Activated CD4-positive, alpha-beta T cell treated with anti-CD3 and anti-CD28 coated beads for 48 hours (primary cell): ENCODE data around the gene CPZ.
"Not testable (repeated sequence)": the region's sequence is repeated elsewhere in the genome, so short reads cannot be mapped to it uniquely, and the experiment has no call there.

Source experiments
- DNase-seq: peaks from one replicate; pipeline ENCODE4 v3.0.0-alpha.2; 2020

The CPZ gene

DNA sequence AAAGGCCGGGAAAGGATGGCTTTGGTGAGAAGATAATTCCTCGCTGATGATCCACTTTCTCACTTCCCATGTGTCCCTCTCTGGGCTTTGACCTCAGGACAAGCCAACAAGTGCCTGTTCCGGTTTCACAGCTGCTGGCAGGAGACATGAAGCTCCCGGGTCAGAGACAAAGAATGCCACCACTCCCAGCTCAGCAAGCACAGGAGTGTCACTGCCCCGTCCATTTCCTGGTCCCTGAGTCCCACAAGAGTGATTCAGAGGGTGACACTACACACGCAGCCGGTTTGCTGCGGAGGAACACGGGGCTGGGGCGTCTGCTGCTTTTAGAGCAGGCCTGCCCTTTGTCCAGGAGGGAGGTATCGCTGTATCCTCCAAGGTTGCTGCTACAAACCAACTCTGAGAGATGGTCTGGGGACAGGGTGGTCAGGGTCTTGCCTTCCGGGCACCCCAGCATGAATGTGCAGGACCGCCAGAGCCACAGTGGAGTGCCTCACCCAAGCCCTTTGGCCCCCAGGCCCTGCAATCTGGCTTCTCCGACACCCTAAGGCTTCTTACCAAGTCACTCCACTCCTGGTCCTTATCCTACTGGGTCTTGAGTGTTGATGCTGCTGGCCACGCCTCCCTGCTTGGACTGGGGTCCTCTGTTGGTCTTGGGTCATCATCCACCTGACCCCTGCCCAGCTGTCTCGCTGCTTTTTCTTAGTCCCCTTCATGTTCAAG is 49.5 kb downstream of the CPZ start:
- no peak for DNase-seq

DNA sequence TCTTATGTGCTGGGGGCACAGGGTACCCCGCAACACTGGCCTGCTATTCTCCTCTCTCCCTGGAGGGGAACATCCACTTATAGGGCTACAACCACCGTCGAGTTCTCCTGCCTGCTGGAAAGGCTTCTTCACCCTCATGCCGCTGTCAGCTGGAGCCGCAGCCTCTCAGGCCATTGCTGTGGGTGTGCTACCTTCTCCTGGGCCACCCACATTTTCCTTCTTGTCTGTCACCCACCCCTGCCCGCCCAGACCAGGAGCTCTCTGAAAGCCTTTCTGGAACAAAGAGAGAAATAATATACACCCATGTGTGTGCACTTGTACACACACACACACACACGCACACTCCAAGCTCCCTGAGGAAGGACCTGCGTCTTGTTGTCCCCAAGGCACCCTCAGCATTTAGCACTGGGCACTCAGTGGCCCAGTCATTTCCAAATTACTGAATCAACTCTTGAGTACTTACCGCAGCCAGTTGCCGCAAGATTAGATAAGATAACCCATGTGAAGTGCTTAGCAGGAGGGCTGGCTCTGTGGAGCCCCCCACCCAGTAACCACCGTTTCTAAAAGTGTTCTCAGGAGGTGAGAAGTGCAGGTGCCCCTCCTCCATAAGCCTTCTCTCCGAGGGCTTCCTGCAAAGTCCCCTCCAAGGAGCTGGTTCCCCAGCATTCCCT is 50.2 kb downstream of the CPZ start:
- DNase-seq: no peak

- DNase-seq: no peak
Measured at GRCh38 chr4:8643441-8643840, 50.9 kb downstream of the CPZ start.

DNA sequence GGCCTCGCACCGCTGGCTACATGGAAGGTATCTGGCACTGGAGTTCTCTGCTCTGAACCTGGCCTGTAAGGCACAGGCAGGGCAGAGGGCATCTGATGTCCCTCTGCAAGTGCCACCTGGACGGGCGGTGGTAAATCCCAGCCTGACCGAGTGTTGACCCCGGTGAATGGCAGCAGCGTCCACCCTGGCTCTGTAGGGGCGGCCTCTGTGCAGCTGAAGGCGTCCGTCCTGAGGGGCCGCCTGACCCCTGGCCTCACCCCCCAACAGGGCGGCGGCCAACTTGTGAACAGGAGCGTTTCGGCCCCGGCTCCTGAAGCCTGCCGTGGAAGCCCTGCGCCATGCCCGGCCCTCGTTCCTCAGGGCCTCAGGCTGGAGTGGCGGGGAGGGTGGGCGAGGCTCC is 51.4 kb downstream of the CPZ start:
- DNase-seq: no peak

- DNase-seq: no peak
Measured at GRCh38 chr4:8644461-8644891, 51.9 kb downstream of the CPZ start.

DNA sequence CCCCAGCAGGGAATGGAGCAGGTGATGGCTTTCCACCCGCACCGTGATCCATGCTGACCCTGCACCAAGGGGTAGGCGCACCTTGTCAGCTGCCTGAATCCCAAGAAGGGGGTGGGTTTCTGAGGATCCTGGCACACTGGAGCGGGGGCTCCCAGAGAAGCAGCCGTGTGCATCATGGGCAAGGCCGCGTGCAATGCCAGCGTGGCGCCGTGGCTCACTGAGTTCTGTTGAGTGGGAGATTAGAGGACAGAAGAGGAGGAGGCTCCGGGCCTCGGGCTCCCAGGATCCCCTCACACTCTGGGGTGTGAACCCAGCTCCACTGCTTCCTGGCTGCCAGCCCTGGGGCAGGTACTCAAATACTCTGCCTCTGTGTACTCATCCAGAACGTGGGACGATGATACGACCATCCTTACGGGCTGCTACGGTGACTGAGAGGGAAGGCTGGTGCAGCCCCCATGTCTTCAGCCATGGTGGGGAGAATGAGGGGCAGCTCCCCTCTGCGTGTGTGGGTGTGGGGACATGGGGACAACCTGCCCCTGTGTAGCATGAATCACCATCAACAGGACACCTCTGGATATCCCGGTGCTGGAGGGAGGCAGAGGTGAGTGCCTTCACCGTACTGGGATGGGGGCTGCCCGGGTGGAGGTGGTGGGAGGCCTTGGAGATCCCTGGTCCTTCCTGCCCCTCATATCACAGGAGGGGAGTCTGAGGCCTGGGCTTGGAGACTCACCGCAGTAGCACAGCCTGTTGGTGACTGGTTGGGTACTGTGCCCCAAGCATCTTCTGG is 52.6 kb downstream of the CPZ start:
- no peak for DNase-seq

- no peak for DNase-seq
Measured at GRCh38 chr4:8645753-8646124, 53.2 kb downstream of the CPZ start.

DNA sequence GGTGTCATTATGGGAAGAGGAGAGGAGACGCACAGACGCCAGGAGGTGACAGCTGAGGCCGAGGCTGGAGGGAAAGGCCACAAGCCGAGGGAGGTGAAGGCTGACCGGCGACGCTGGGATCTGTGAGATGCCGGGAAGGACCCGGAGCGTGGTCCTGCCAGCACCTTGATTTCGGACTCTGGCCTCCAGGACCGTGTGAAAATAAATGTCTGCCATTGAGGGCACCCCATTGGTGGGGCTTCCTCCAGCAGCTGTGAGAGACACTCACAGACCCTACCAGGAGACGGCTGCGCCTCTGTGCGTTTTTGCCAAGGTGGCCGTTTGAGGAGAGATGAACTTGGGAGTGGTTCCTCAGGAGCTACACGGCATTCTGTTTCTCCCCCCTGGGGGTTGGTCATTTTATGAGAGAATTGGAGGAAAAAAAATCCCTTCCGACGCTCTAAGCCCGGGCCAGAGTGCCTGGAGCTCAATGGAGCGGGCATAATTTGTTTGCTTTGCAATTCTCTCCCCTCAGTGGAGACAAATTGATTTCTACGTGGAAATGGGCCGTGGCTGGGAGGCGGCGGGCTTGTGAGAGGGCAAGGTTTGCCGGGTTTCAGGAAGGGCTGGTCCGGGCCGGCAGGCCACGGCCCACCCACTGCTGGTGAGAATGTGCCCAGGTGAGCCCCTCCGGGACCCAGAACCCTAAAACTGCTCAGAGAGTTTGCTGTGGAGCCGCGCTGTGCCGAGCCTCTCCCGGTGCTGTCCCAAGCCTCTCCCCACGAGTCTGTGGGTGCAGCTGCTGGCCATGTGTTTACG is 53.9 kb downstream of the CPZ start:
- no peak for DNase-seq

DNA sequence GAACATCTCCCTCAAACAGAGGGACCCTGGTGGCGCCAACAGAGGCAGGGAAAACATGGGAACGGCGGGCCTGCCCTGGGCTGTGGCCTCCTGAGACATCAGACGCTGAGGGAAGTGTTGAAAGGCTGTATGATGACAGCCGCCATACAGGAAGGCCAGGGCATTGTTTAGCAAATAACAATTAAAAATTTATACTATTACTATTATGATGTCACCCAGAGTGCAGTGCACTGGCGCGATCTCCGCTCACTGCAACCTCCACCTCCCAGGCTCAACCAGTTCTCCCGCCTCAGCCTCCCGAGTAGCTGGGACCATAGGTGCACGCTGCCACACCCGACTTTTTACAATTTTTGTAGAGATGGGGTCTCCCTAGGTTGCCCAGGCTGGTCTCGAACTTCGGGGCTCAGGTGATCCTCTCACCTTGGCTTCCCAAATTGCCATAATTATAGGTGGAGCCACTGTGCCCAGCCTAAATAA is 54.6 kb downstream of the CPZ start:
- no peak for DNase-seq

- DNase-seq: no peak
Measured at GRCh38 chr4:8647626-8648025, 55.1 kb downstream of the CPZ start.

DNA sequence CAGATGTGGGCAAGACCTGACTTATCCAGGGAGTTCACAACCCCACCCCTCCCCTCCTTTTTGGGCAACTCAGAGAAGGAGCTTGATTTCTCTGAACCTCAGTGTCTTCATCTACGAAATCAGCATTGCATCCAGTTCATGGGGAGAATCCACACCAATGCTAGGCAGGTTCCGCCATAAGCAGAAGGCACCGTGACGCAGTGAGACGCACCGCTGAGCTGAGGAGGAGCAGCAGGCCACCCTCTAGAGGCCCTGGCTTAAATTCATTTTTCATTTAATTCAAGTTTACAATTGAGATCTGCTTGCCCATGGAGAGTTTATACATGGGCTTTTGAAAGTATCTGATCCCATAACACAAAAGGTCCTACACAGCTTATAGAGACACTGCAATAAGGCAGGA is 55.7 kb downstream of the CPZ start:
- DNase-seq: no peak

DNA sequence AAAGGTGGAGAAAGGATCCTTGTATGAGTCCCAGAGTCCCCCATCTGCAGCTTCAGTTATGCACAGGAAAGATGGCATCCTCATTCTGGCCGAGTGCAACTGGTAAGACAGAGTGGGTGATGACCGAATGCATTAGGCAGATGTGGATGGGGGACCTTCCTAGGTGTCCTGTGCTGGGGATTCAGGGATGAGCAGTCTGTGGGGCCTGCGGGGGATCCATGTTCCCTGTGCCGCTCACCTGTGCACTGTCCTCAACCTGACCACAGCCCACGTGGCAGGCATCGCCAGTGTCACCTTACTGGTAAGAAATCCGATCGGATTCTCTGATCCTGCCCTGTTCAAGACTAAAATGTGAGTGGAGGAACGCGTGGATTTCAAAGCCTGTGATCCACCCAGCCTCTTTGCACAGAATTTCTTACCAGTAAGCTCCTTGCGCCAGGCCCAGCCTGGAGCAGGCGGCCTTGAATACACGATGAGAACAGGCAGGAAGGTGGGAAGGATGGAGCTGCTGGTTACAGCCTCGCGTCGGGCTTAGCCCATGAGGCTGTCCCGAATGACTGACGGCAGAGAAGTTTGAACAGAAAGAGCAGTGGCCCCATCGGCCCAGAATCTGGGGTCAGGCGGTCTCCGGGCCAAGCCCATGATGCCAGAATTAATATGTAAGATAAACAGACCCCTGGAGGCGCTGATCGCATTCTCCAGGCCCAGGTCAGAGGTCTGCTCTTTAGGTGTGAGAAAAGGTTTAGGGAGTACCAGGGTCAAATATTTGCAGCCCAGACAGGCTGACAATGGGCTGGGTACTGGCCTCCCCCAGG is 56.5 kb downstream of the CPZ start:
- DNase-seq: no peak

DNA sequence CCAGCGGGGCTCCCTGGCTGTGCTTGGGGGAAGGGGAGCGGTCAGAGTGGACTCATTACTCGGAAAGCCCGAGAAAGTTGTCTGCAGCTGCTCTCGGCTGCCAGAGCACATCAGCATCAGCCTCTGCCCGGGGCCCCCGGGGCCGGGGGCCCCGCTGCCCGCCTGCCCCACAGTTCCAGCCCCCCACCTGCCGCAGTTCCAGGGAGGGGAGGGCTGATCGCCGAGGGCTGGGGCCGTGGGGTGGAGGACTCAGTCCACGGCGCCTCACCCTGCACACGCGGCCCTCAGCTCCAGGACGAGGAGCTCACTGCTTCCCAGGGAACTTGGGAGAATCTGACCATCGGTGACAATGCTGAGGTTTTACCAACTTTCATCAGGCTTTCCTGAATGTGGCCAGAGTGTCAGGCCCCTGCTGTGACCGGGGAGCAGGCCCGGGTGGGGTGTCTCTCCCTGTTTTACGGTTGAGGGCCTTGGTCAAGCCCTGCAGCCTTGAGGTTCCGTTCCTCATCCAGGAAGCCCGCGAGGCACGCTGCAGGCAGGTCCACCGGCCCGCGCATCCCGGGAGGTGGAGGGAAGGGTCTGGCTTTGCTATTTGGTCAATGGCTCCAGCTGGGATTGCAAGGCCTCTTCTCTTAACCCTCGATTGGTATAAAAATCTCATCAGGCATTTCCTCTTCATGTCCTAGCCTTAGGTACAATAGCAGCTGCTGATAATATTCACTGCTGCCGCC is 57.2 kb downstream of the CPZ start:
- DNase-seq: no peak

GRCh38 chr4:8651661-8652180 is 59.2 kb downstream of the CPZ start:
- no peak for DNase-seq

GRCh38 chr4:8652181-8653078 is 59.9 kb downstream of the CPZ start:
- DNase-seq: no peak

DNA sequence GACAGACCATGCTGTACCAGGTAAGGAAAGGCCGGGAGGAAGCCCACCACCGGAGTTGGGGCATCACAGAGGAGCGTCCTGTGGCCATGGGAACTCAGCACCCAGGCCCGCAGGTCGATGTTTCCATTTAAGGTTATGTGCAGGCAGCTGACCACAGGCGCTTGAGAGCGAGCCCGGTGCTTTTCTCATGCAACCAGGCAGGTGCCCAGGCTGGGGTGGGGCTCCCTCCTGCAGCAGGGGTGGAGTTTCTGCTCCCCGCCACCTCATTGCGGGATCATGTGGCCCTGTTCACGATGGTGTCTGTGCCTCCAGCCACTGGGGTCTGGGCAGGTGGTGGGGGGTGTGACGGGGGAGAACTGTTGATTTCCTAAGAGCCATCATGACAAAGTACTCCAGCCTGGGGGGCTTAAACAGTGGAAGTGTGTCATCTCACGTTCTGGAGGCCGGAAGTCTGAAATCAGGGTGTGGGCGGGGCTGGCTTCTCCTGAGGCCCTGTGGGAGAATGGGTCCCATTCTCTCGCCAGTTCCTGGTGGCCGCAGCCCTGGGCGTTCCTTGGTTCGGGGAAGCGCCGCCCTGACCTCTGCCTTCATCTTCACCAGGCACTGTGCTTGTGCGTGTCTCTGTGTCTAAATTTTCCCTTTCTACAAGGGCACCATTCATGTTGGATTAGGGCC is 60.9 kb downstream of the CPZ start:
- no peak for DNase-seq

DNA sequence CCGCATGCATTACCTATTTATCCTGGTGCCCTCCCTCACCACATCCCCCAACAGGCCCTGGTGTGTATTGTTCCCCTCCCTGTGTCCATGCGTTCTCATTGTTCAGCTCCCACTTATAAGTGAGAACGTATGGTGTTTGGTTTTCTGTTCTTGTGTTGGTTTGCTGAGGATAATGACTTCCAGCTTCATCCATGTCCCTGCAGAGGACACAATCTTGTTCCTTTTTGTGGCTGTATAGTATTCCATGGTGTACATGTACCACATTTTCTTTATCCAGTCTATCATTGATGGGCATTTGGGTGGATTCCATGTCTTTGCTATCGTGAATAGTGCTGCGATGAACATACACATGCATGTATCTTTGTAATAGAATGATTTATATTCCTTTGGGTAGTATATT is 61.6 kb downstream of the CPZ start:
- DNase-seq: not testable (repeated sequence)

- DNase-seq: no peak
Measured at GRCh38 chr4:8655411-8656184, 63.0 kb downstream of the CPZ start.

GRCh38 chr4:8656185-8656517 is 63.6 kb downstream of the CPZ start:
- no peak for DNase-seq
